ENCODE measurements around the gene PCP2.

Gene PCP2

GRCh38 chr19:7596211-7596937 is 37.1 kb downstream of the PCP2 start:
- DNase-seq = no peak

GRCh38 chr19:7595466-7596133 is 37.9 kb downstream of the PCP2 start, which contains the start of gene CAMSAP3:
Gene CAMSAP3 (plus strand): TSS chr19:7595863. CDS start chr19:7596003, 140 bp downstream.
- DNase-seq = peak; percentile 11

GRCh38 chr19:7590256-7590655 is 43.3 kb downstream of the PCP2 start:
- no peak for DNase-seq

- DNase-seq = no peak
Measured at GRCh38 chr19:7589822-7590221, 43.7 kb downstream of the PCP2 start.

- DNase-seq = no peak
Measured at GRCh38 chr19:7582446-7582845, 51.1 kb downstream of the PCP2 start.

Measured in fibroblast of skin of scalp (primary cell).